Transverse colon (tissue), 4 donors: Measurements from ENCODE around the gene DAZAP1.

Experiments used
- CTCF ChIP-seq, 5 experiments: fragments of 200-600 bp in 3 of 5; fragments of 450-650 bp in 2 of 5; sonication (generic) in 3 of 5; IDR thresholded peaks; 1 replicate in 2 of 5; 2 replicates in 3 of 5; pipeline ENCODE4 v1.5.1; 2016 to 2017; ENCODE audit warnings: antibody characterized with exemption in 5 of 5, inconsistent platforms in 3 of 5, mild to moderate bottlenecking in 2 of 5, moderate library complexity in 1 of 5
- EP300 ChIP-seq: sonication (generic); formaldehyde crosslinking; IDR thresholded peaks from one replicate; pipeline ENCODE4 v1.6.1; 2017; ENCODE audit warnings: antibody characterized with exemption, low read depth
- POLR2AphosphoS5 ChIP-seq, 3 donors: sonication (generic); formaldehyde crosslinking; IDR thresholded peaks; one replicate each; pipeline ENCODE4 v1.6.1; 2016; ENCODE audit warnings: antibody characterized with exemption in 3 of 3

- TF ChIP-seq CTCF (IDR thresholded peaks at IDR 0.05) (no peak), POLR2AphosphoS5 (IDR thresholded peaks at IDR 0.05) (no peak), EP300 (no peak)
Measured at GRCh38 chr19:1483979-1484428, 76.6 kb downstream of the DAZAP1 start.
